ENCODE data around the gene BAIAP2.

GRCh38 chr17:81091154-81091553 is 56.2 kb downstream of the BAIAP2 start:
- TF ChIP-seq CTCF (IDR thresholded peaks at IDR 0.05): no peak
- no peak for TF ChIP-seq POLR2AphosphoS5 (IDR thresholded peaks at IDR 0.05)
